ENCODE results near the gene SPAM1.

DNA sequence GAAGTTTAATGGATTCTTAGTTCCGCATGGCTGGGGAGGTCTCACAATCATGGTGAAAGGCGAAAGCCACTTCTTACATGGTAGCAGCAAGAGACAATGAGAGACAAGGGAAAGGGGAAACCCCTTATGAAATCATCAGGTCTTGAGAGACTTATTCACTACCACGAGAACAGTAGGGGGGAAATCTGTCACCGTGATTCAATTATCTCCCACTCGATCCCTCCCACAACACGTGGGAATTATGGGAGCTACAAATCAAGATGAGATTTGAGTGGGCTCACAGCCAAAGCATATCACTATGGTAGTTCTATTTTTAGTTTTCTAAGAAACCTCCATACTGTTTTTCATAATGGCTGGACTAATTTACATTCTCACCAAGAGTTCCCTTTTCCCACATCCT is 36.7 kb downstream of the SPAM1 start:
- TF ChIP-seq POLR2A (IDR thresholded peaks at IDR 0.05; ENCODE audit: low read depth, low read length) (no peak), POLR2AphosphoS5 (IDR thresholded peaks at IDR 0.05; ENCODE audit: low read depth, low read length) (no peak), TAF1 (IDR thresholded peaks at IDR 0.05; ENCODE audit: low read depth, low read length) (no peak), SPI1 (IDR thresholded peaks at IDR 0.05; ENCODE audit: low read depth, low read length) (no peak), PAX5 (IDR thresholded peaks at IDR 0.05; ENCODE audit: insufficient read depth, low read length, severe bottlenecking) (no peak), POU2F2 (IDR thresholded peaks at IDR 0.05; ENCODE audit: low read depth, low read length) (no peak)
